MM.1S (cell line): Measurements from ENCODE around the gene KHDC1L.
A peak's percentile ranks its signal among the peaks of the same experiment; 100 is the strongest.
"Not testable (repeated sequence)": the region's sequence is repeated elsewhere in the genome, so short reads cannot be mapped to it uniquely, and the experiment has no call there.

Experiments
- DNase-seq: peaks from one replicate; pipeline ENCODE4 v3.0.0-alpha.2; 2015
- H2AFZ ChIP-seq: fragments of 300-600 bp; sonication (generic); 2 replicates; pipeline ENCODE4 v1.6.0; 2016; ENCODE audit warnings: antibody characterized with exemption, low read length
- H3F3A ChIP-seq: fragments of 300-600 bp; sonication (generic); 2 replicates; pipeline ENCODE4 v1.6.1; 2016; ENCODE audit warnings: mild to moderate bottlenecking, antibody characterized with exemption, low read length, moderate library complexity, mixed read lengths; ENCODE audit not compliant: insufficient read depth
- H3K27ac ChIP-seq: fragments of 300-600 bp; sonication (generic); 2 replicates; pipeline ENCODE4 v1.5.1; 2016; ENCODE audit warnings: mild to moderate bottlenecking, low read length
- H3K27me3 ChIP-seq: fragments of 300-600 bp; sonication (generic); replicated peaks from 2 replicates; pipeline ENCODE4 v1.6.0; 2016; ENCODE audit warnings: low read length; ENCODE audit not compliant: insufficient read depth
- H3K36me3 ChIP-seq: fragments of 300-600 bp; sonication (generic); replicated peaks from 2 replicates; pipeline ENCODE4 v1.6.1; 2016; ENCODE audit warnings: mild to moderate bottlenecking, low read length, mixed read lengths; ENCODE audit not compliant: insufficient read depth
- H3K4me1 ChIP-seq: fragments of 300-600 bp; sonication (generic); 2 replicates; pipeline ENCODE4 v1.6.1; 2016; ENCODE audit warnings: low read length, mixed read lengths
- H3K4me2 ChIP-seq: fragments of 300-600 bp; sonication (generic); 2 replicates; pipeline ENCODE4 v1.6.0; 2016; ENCODE audit warnings: low read depth, low read length
- H3K4me3 ChIP-seq: fragments of 300-600 bp; sonication (generic); 2 replicates; pipeline ENCODE4 v1.5.1; 2016; ENCODE audit warnings: low read length, mixed read lengths
- H3K79me2 ChIP-seq: fragments of 300-600 bp; sonication (generic); 2 replicates; pipeline ENCODE4 v1.6.1; 2016; ENCODE audit warnings: mixed run types, low read length, mixed read lengths
- H3K9ac ChIP-seq: fragments of 300-600 bp; sonication (generic); 2 replicates; pipeline ENCODE4 v1.6.1; 2016; ENCODE audit warnings: low read length, mixed read lengths
- H3K9me2 ChIP-seq: fragments of 300-600 bp; sonication (generic); replicated peaks from 2 replicates; pipeline ENCODE4 v1.6.1; 2016; ENCODE audit warnings: mild to moderate bottlenecking, low read length, mixed read lengths; ENCODE audit not compliant: insufficient read depth
- H3K9me3 ChIP-seq: fragments of 300-600 bp; sonication (generic); replicated peaks from 2 replicates; pipeline ENCODE4 v1.6.1; 2016; ENCODE audit warnings: mild to moderate bottlenecking, low read length, mixed read lengths; ENCODE audit not compliant: insufficient read depth
- H4K20me1 ChIP-seq: fragments of 300-600 bp; sonication (generic); 2 replicates; pipeline ENCODE4 v1.6.1; 2016; ENCODE audit warnings: mild to moderate bottlenecking, low read length, moderate library complexity, mixed read lengths; ENCODE audit not compliant: insufficient read depth
- EZH2 ChIP-seq: fragments of 300-600 bp; sonication (generic); optimal IDR thresholded peaks from 2 replicates; pipeline ENCODE3; 2017; ENCODE audit warnings: low read depth, mild to moderate bottlenecking, antibody characterized with exemption, low read length, mixed read lengths
- EZH2phosphoT487 ChIP-seq: fragments of 300-600 bp; sonication (generic); IDR thresholded peaks from 2 replicates; pipeline ENCODE4 v1.6.1; 2018; ENCODE audit warnings: antibody characterized with exemption, low read length
- TF ChIP-seq, protein P1 (sequence below): fragments of 300-600 bp; sonication (generic); IDR thresholded peaks from 2 replicates; pipeline ENCODE4 v1.5.1; 2016; ENCODE audit warnings: antibody characterized with exemption, low read length, mixed read lengths

The KHDC1L gene, protein sequence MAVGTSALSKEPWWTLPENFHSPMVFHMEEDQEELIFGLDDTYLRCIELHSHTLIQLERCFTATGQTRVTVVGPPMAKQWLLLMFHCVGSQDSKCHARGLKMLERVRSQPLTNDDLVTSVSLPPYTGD

GRCh38 chr6:73225396-73225795 is at the start of gene KHDC1L:
Gene KHDC1L (minus strand): TSS chr6:73225496. CDS start chr6:73225408, 88 bp downstream.
- Histone ChIP-seq H3K79me2 (no peaks in the 10 kb centered on the region), H3F3A (no peaks in the 10 kb centered on the region), H3K4me3 (no peak within 1 kb of the TSS), H3K4me1 (no peaks in the 10 kb centered on the region), H3K9me3 (no peaks in the 10 kb centered on the region), H3K27ac (no peak within 1 kb of the TSS), H3K9me2 (no peaks in the 10 kb centered on the region), H3K27me3 (no peaks in the 10 kb centered on the region), H3K9ac (no peak within 1 kb of the TSS), H3K4me2 (no peak within 1 kb of the TSS), H4K20me1 (no peaks in the 10 kb centered on the region), H3K36me3 (no peaks in the 10 kb centered on the region), H2AFZ (no peak within 1 kb of the TSS)
- TF ChIP-seq, protein P1, sequence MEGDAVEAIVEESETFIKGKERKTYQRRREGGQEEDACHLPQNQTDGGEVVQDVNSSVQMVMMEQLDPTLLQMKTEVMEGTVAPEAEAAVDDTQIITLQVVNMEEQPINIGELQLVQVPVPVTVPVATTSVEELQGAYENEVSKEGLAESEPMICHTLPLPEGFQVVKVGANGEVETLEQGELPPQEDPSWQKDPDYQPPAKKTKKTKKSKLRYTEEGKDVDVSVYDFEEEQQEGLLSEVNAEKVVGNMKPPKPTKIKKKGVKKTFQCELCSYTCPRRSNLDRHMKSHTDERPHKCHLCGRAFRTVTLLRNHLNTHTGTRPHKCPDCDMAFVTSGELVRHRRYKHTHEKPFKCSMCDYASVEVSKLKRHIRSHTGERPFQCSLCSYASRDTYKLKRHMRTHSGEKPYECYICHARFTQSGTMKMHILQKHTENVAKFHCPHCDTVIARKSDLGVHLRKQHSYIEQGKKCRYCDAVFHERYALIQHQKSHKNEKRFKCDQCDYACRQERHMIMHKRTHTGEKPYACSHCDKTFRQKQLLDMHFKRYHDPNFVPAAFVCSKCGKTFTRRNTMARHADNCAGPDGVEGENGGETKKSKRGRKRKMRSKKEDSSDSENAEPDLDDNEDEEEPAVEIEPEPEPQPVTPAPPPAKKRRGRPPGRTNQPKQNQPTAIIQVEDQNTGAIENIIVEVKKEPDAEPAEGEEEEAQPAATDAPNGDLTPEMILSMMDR: no peak
- TF ChIP-seq EZH2: no peak
- DNase-seq: no peak

DNA sequence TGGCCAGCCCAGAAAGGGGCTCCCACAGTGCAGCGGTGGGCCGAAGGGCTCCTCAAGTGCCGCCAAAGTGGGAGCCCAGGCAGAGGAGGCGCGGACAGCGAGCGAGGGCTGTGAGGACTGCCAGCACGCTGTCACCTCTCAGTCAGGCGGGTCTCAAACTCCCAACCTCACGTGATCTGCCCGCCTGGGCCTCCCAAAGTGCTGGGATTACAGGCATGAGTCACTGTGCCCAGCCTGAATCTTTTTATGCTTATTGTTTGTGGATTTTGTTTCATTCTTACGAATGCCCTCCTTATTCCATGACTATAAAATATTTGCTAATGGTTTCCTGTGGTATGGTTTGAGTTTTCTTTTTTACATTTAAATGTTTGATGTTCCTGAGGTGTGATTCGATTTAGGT is 44.0 kb upstream of the KHDC1L start:
- not testable (repeated sequence) for H3K79me2 ChIP-seq, H3F3A ChIP-seq, H3K4me3 ChIP-seq, H3K9me2 ChIP-seq, H2AFZ ChIP-seq, H4K20me1 ChIP-seq, DNase-seq, H3K9me3 ChIP-seq, H3K4me2 ChIP-seq, H3K36me3 ChIP-seq, H3K4me1 ChIP-seq, H3K27me3 ChIP-seq, H3K9ac ChIP-seq, H3K27ac ChIP-seq

- not testable (repeated sequence) for H2AFZ ChIP-seq, H3F3A ChIP-seq, H3K4me2 ChIP-seq, H3K9me3 ChIP-seq, H3K9ac ChIP-seq, DNase-seq, H3K9me2 ChIP-seq, H3K36me3 ChIP-seq, H3K27ac ChIP-seq, H3K27me3 ChIP-seq, H3K79me2 ChIP-seq, H3K4me3 ChIP-seq, H3K4me1 ChIP-seq, H4K20me1 ChIP-seq
Observed at GRCh38 chr6:73268896-73269295, 43.6 kb upstream of the KHDC1L start.

- Histone ChIP-seq H3K4me1 (peaks cover 9% of the 10 kb centered on the region), H3K36me3 (no peaks in the 10 kb centered on the region), H3K27me3 (no peaks in the 10 kb centered on the region), H3K9me2 (no peaks in the 10 kb centered on the region), H3K9me3 (no peaks in the 10 kb centered on the region), H3K27ac (no peak overlapping the region), H4K20me1 (no peaks in the 10 kb centered on the region), H3K79me2 (no peaks in the 10 kb centered on the region), H2AFZ (no peak overlapping the region), H3K9ac (no peak overlapping the region), H3F3A (no peaks in the 10 kb centered on the region), H3K4me3 (no peak overlapping the region), H3K4me2 (no peak overlapping the region)
- no peak for DNase-seq
- no peak for TF ChIP-seq EZH2phosphoT487
- TF ChIP-seq EZH2: no peak
Observed at GRCh38 chr6:73264446-73264845, 39.1 kb upstream of the KHDC1L start.

- H3K4me1 ChIP-seq: peaks cover 9% of the 10 kb centered on the region
- no peaks in the 10 kb centered on the region for H3K27me3 ChIP-seq
- no peaks in the 10 kb centered on the region for H3K9me2 ChIP-seq
- peak overlapping the region; percentile 84 for H2AFZ ChIP-seq
- peak overlapping the region; percentile 88 for H3K4me2 ChIP-seq
- no peak for DNase-seq
- TF ChIP-seq, protein P1: no peak
- no peak for TF ChIP-seq EZH2phosphoT487
- no peak for TF ChIP-seq EZH2
- H3F3A ChIP-seq: no peaks in the 10 kb centered on the region
- peak overlapping the region; percentile 64 for H3K4me3 ChIP-seq
- no peaks in the 10 kb centered on the region for H3K9me3 ChIP-seq
- H3K36me3 ChIP-seq: no peaks in the 10 kb centered on the region
- H3K27ac ChIP-seq: no peak overlapping the region
- no peaks in the 10 kb centered on the region for H3K79me2 ChIP-seq
- H4K20me1 ChIP-seq: no peaks in the 10 kb centered on the region
- peak overlapping the region; percentile 57 for H3K9ac ChIP-seq
Observed at GRCh38 chr6:73263570-73263909, 38.2 kb upstream of the KHDC1L start.
